RWPE2 (cell line): Measurements from ENCODE around the gene HPS5.

Source experiments
- ATAC-seq: fragments of 200-7000 bp; cut with Tn5 transposase; 3 replicates; pipeline ENCODE4 v1.9.1; 2021; ENCODE audit warnings: low read depth
- DNase-seq: peaks from one replicate; pipeline ENCODE4 v3.0.0-alpha.2; 2020; ENCODE audit warnings: low spot score
- H3K27ac ChIP-seq: fragments of 450-650 bp; 2 replicates; pipeline ENCODE4 v1.5.1; 2017; ENCODE audit warnings: mild to moderate bottlenecking; ENCODE audit not compliant: poor library complexity, severe bottlenecking
- H3K27me3 ChIP-seq: fragments of 250-450 bp; sonication (Bioruptor Pico); 2 replicates; pipeline ENCODE4 v1.5.1; 2021; ENCODE audit warnings: mild to moderate bottlenecking, moderate library complexity; ENCODE audit not compliant: insufficient read depth, poor library complexity, severe bottlenecking
- H3K36me3 ChIP-seq: fragments of 250-450 bp; sonication (Bioruptor Pico); 2 replicates; pipeline ENCODE4 v1.5.1; 2020; ENCODE audit warnings: low read depth, mild to moderate bottlenecking, moderate library complexity
- H3K4me1 ChIP-seq: fragments of 250-450 bp; sonication (Bioruptor Pico); 2 replicates; pipeline ENCODE4 v1.5.1; 2021; ENCODE audit warnings: mild to moderate bottlenecking, moderate library complexity; ENCODE audit not compliant: insufficient read depth, poor library complexity, severe bottlenecking
- H3K4me3 ChIP-seq: fragments of 250-450 bp; sonication (Bioruptor Pico); 2 replicates; pipeline ENCODE4 v1.5.1; 2021; ENCODE audit warnings: mild to moderate bottlenecking, moderate library complexity; ENCODE audit not compliant: severe bottlenecking
- H3K9me3 ChIP-seq: fragments of 250-450 bp; sonication (Bioruptor Pico); 2 replicates; pipeline ENCODE4 v1.5.1; 2021; ENCODE audit warnings: mild to moderate bottlenecking, moderate library complexity; ENCODE audit not compliant: severe bottlenecking
- TF ChIP-seq, protein P1 (sequence below): fragments of 450-650 bp; IDR thresholded peaks from one replicate; pipeline ENCODE4 v1.5.1; 2017; ENCODE audit warnings: mild to moderate bottlenecking, moderate library complexity; ENCODE audit not compliant: poor library complexity, severe bottlenecking

Gene HPS5

DNA sequence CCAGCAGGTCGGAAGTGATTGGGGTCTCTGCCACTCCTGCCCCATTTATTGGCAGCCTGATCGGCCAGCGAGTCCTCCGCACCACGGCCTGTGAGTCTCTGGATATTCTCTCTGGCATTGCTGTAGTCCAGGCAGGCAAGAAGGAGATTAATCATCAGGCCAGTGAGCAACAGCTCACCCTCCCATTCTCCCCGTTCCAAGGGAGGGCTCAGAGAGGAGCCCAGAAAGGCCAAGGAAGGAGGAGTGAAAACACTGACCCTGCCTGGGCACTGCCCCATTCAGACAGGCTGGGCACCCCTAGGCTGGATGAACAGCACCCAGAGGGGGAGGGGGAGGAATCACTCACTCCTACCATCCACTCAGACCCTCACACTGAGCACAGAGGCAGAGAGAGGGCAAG lies 76.5 kb downstream of the HPS5 start:
- H3K27me3 ChIP-seq = no peaks in the 10 kb centered on the region
- no peak overlapping the region for H3K27ac ChIP-seq
- H3K36me3 ChIP-seq = no peaks in the 10 kb centered on the region
- 0 out of 3 replicates have a peak, but pooled peaks have one; percentile 19 for ATAC-seq
- H3K4me3 ChIP-seq = no peak overlapping the region
- DNase-seq = no peak
- H3K4me1 ChIP-seq = peaks cover 3% of the 10 kb centered on the region
- TF ChIP-seq, protein P1, sequence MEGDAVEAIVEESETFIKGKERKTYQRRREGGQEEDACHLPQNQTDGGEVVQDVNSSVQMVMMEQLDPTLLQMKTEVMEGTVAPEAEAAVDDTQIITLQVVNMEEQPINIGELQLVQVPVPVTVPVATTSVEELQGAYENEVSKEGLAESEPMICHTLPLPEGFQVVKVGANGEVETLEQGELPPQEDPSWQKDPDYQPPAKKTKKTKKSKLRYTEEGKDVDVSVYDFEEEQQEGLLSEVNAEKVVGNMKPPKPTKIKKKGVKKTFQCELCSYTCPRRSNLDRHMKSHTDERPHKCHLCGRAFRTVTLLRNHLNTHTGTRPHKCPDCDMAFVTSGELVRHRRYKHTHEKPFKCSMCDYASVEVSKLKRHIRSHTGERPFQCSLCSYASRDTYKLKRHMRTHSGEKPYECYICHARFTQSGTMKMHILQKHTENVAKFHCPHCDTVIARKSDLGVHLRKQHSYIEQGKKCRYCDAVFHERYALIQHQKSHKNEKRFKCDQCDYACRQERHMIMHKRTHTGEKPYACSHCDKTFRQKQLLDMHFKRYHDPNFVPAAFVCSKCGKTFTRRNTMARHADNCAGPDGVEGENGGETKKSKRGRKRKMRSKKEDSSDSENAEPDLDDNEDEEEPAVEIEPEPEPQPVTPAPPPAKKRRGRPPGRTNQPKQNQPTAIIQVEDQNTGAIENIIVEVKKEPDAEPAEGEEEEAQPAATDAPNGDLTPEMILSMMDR = no peak
- H3K9me3 ChIP-seq = no peaks in the 10 kb centered on the region

DNA sequence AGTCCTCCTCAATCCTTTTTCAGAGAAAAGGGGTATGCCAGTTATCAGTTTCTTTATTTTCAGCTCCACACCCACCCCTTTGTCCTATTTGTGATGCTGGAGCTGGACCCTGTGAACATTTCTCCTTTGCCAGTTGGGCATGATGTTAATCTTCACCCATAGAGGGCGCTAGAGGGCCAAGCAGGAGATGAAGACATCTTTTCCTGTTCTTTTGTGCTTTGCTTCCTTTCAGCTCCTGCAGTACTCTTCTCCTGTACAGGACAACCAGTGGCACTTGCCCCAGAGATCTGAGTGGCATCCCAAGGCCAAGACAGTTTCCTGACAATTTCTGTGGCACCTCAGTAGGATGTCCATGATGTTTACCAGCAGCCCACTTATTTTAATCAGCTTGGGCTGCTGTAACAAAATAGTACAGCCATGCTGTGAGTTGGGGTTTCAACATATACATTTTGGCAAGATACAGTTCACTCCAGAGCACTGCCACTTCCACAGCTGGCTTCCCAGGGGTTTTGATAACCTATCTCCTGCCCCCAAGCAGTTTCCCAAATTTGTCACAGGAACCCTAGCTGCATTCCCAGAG lies 78.1 kb downstream of the HPS5 start:
- H3K4me3 ChIP-seq = no peak overlapping the region
- peaks cover 3% of the 10 kb centered on the region for H3K4me1 ChIP-seq
- ATAC-seq (peak; percentile 55), DNase-seq (no peak)
- H3K27ac ChIP-seq = no peak overlapping the region
- no peaks in the 10 kb centered on the region for H3K27me3 ChIP-seq
- no peaks in the 10 kb centered on the region for H3K9me3 ChIP-seq
- no peaks in the 10 kb centered on the region for H3K36me3 ChIP-seq
- TF ChIP-seq, protein P1 = peak; percentile 92

DNA sequence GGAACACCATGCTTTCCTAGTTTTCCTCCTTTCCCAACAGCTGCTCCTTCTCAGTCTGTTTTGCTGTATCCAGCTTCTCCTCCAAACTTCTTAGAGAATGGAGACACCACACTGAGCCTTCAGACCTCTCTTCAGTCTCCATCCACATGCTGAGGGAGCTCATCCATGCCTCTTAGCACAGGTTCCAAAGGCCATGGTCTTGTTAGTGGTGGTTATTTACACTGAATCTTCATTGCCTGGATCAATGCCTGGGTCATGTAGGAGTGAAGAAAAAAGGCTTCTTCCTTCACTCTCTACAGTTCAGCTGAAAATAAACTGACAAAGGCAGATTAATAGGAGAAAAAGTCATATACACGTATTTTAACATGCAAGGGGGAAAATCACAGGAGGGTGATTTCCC lies 82.3 kb downstream of the HPS5 start:
- TF ChIP-seq, protein P1 = no peak
- DNase-seq (no peak), ATAC-seq (no peak)
- Histone ChIP-seq H3K27me3 (no peaks in the 10 kb centered on the region), H3K36me3 (no peaks in the 10 kb centered on the region), H3K4me1 (no peaks in the 10 kb centered on the region), H3K4me3 (no peak overlapping the region), H3K9me3 (no peaks in the 10 kb centered on the region), H3K27ac (no peak overlapping the region)

DNA sequence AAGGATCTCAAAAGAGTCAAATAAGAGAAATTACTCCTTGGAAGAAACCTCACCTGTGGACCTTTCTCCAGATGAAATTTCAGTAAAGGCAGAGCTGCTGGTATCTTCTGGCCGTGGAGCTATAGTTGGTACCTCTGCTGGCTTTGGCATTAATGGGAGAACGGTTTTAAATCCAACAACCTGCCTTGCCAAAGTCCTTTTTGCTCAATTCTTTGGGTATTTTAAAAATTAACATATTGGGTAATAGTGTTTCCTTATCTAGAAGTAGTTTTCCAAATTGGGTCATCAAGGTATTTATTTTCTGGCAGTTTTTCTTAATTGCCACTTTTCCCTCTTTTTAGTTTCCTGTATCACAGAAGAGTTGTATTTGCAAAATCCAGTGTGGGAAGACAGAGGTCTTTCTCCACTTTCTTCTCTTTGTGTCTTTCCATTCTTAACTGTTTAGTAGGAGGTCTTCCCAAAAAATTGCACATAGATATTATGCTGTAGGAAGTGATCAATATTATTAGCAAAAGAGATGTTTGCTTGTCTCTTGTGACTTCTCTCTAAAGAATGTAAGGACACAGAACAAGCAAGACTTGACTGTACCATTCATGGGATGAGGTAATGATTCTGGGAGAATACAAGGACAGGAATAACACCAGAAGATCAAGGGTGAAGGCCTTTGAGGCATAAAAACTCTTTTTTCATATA lies 85.1 kb downstream of the HPS5 start, which contains the start of gene SAA4:
SAA4 (minus strand) TSS at position 139 of the 693 bp plus-strand sequence. CDS start 876 bp downstream, outside the sequence.
- Histone ChIP-seq H3K27ac (no peak within 1 kb of the TSS), H3K4me3 (no peak within 1 kb of the TSS), H3K4me1 (no peaks in the 10 kb centered on the region), H3K36me3 (no peaks in the 10 kb centered on the region), H3K9me3 (no peaks in the 10 kb centered on the region), H3K27me3 (no peaks in the 10 kb centered on the region)
- DNase-seq = no peak
- TF ChIP-seq, protein P1 = no peak
- ATAC-seq = no peak
